Keratinocyte (primary cell): ENCODE data around the gene WDR1. TPM values are rescaled to one million over a fixed set of nuclear protein-coding genes. Genes with fewer than 3 reads are reported as not detected.

Source experiments
- DNase-seq: peaks from one replicate; pipeline ENCODE4 v3.0.0-alpha.2; 2011; ENCODE audit warnings: low read depth, missing footprints, low spot score
- FAIRE-seq: peaks from 2 replicates; lab custom pipeline; 2011; peaks lifted over from hg19 to GRCh38; lab: Jason Lieb, UNC
- H2AFZ ChIP-seq: 2 replicates; pipeline ENCODE4 v1.6.0; 2012; ENCODE audit warnings: low read length, control low read depth, inconsistent platforms; ENCODE audit not compliant: control insufficient read depth
- H3K27ac ChIP-seq: 2 replicates; pipeline ENCODE4 v1.5.1; 2011; ENCODE audit warnings: low read length; ENCODE audit not compliant: control insufficient read depth, insufficient read depth
- H3K27me3 ChIP-seq: 3 replicates; pipeline ENCODE4 v1.6.0; 2011; ENCODE audit warnings: low read length; ENCODE audit not compliant: control insufficient read depth, insufficient read depth; ENCODE audit errors: extremely low read depth
- H3K36me3 ChIP-seq, 2 experiments: 2 replicates in 1 of 2; 3 replicates in 1 of 2; pipeline ENCODE4 v1.5.1; 2011; ENCODE audit warnings: low read length in 2 of 2, mild to moderate bottlenecking in 1 of 2; ENCODE audit not compliant: control insufficient read depth in 2 of 2, insufficient read depth in 2 of 2; ENCODE audit errors: extremely low read depth in 1 of 2
- H3K4me1 ChIP-seq: 3 replicates; pipeline ENCODE4 v1.5.1; 2011; ENCODE audit warnings: low read length; ENCODE audit not compliant: control insufficient read depth, insufficient read depth; ENCODE audit errors: extremely low read depth
- H3K4me2 ChIP-seq: 3 replicates; pipeline ENCODE4 v1.6.0; 2011; ENCODE audit warnings: low read depth, low read length; ENCODE audit not compliant: control insufficient read depth, insufficient read depth; ENCODE audit errors: extremely low read depth
- H3K4me3 ChIP-seq, 3 experiments: fragments of 200-600 bp in 1 of 3; sonication (generic) in 1 of 3; 2 replicates in 2 of 3; 3 replicates in 1 of 3; pipeline ENCODE4 v1.5.1; 2011 to 2016; ENCODE audit warnings: low read length in 3 of 3, mild to moderate bottlenecking in 3 of 3, control low read depth in 2 of 3, inconsistent platforms in 1 of 3, low read depth in 1 of 3, mixed read lengths in 1 of 3, mixed run types in 1 of 3, moderate library complexity in 1 of 3; ENCODE audit not compliant: control insufficient read depth in 2 of 3, insufficient read depth in 2 of 3; ENCODE audit errors: extremely low read depth in 1 of 3
- H3K79me2 ChIP-seq: 2 replicates; pipeline ENCODE4 v1.6.0; 2012; ENCODE audit warnings: low read length; ENCODE audit not compliant: control insufficient read depth, insufficient read depth
- H3K9ac ChIP-seq: 3 replicates; pipeline ENCODE4 v1.6.0; 2011; ENCODE audit warnings: low read length; ENCODE audit not compliant: control insufficient read depth, insufficient read depth; ENCODE audit errors: extremely low read depth
- H3K9me1 ChIP-seq: 3 replicates; pipeline ENCODE4 v1.6.0; 2011; ENCODE audit warnings: low read length; ENCODE audit not compliant: control insufficient read depth, insufficient read depth; ENCODE audit errors: extremely low read depth
- H3K9me3 ChIP-seq: 2 replicates; pipeline ENCODE4 v1.5.1; 2012; ENCODE audit warnings: low read depth, low read length; ENCODE audit not compliant: control insufficient read depth
- H4K20me1 ChIP-seq: 3 replicates; pipeline ENCODE4 v1.6.0; 2011; ENCODE audit warnings: low read length; ENCODE audit not compliant: control insufficient read depth, insufficient read depth; ENCODE audit errors: extremely low read depth
- EZH2 ChIP-seq: IDR thresholded peaks from one replicate; pipeline ENCODE4 v1.6.1; 2012; ENCODE audit warnings: inconsistent platforms, mild to moderate bottlenecking, low read length, moderate library complexity
- dilution Hi-C: fragments of 300-500 bp; cut with MboI; formaldehyde crosslinking; loops from one replicate; pipeline ENCODE4 v1.7.0; 2020; ENCODE audit warnings: low sequenced_read_pairs; ENCODE audit not compliant: extremely low pct_ligation_motif_present
- polyA plus RNA-seq, 5 experiments: library from polyadenylated mRNA; depleted of rRNA in 3 of 5; stranded (reverse) in 3 of 5; stranded (forward) in 1 of 5; unstranded in 1 of 5; fragments of >200 nt; gene quantifications; 1 replicate in 1 of 5; 2 replicates in 3 of 5; 3 replicates in 1 of 5; pipeline versions ENCODE4 v1.2.1 to v1.2.3, GENCODE V29; 2011 to 2012; ENCODE audit warnings: missing spikeins in 2 of 5, low read depth in 1 of 5, low replicate concordance in 1 of 5
- TF ChIP-seq, protein P1 (sequence below), 3 experiments: IDR thresholded peaks in 1 of 3; conservative IDR thresholded peaks in 1 of 3; optimal IDR thresholded peaks in 1 of 3; 2 replicates in 2 of 3; 3 replicates in 1 of 3; pipeline versions ENCODE3 to v1.5.1; 2011; ENCODE audit warnings: low read length in 3 of 3, mild to moderate bottlenecking in 3 of 3, moderate library complexity in 2 of 3, control low read depth in 1 of 3, inconsistent platforms in 1 of 3; ENCODE audit not compliant: insufficient read depth in 2 of 3; ENCODE audit errors: extremely low read depth in 1 of 3

Gene WDR1
- polyA plus RNA-seq, 1 donor (not counting 4 experiments of a cell fraction or from before 2014, with no cell fraction given), result 423 TPM

DNA sequence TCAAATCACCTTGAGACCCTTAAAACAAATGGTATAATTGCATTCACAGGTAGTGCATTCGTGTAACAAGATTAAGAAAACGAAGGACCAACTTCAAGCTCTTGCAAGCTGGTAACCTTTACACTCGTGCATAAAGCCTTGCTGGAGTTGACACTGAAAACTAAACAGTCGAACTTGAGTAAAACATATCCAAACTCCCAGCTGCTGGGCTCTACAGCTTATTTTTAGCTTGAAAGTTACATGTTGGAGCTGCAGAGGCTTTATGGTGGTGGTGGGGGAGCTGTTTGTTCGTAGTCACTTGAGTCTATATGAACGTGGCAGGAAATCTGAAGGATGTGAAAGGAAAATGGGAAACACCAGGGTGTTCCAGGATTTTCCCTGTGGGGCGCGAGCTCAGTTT lies 2.7 kb upstream of the WDR1 start:
- H2AFZ ChIP-seq, result no peak overlapping the region
- H3K36me3 ChIP-seq, result peaks cover 4 to 15% of the 10 kb centered on the region in 2 experiments
- FAIRE-seq, result no peak
- DNase-seq, result no peak
- peaks cover 20% of the 10 kb centered on the region for H3K79me2 ChIP-seq
- no peak for TF ChIP-seq EZH2
- TF ChIP-seq, protein P1, sequence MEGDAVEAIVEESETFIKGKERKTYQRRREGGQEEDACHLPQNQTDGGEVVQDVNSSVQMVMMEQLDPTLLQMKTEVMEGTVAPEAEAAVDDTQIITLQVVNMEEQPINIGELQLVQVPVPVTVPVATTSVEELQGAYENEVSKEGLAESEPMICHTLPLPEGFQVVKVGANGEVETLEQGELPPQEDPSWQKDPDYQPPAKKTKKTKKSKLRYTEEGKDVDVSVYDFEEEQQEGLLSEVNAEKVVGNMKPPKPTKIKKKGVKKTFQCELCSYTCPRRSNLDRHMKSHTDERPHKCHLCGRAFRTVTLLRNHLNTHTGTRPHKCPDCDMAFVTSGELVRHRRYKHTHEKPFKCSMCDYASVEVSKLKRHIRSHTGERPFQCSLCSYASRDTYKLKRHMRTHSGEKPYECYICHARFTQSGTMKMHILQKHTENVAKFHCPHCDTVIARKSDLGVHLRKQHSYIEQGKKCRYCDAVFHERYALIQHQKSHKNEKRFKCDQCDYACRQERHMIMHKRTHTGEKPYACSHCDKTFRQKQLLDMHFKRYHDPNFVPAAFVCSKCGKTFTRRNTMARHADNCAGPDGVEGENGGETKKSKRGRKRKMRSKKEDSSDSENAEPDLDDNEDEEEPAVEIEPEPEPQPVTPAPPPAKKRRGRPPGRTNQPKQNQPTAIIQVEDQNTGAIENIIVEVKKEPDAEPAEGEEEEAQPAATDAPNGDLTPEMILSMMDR (optimal IDR thresholded peaks at IDR 0.05 in 1 of 3, IDR thresholded peaks at IDR 0.05 in 1 of 3, conservative IDR thresholded peaks at IDR 0.05 in 1 of 3; ENCODE audit: extremely low read depth in 1 of 3, insufficient read depth in 2 of 3, low read length in 3 of 3), result no peak
- H3K4me3 ChIP-seq, result no peak overlapping the region
- peaks cover 2% of the 10 kb centered on the region for H3K9me1 ChIP-seq
- H3K27me3 ChIP-seq, result no peaks in the 10 kb centered on the region
- dilution Hi-C loops, result no loop called here
- peaks cover 23% of the 10 kb centered on the region for H3K4me1 ChIP-seq
- no peak overlapping the region for H3K9ac ChIP-seq
- H4K20me1 ChIP-seq, result peaks cover 11% of the 10 kb centered on the region
- H3K27ac ChIP-seq, result no peak overlapping the region
- no peaks in the 10 kb centered on the region for H3K9me3 ChIP-seq
- no peak overlapping the region for H3K4me2 ChIP-seq

DNA sequence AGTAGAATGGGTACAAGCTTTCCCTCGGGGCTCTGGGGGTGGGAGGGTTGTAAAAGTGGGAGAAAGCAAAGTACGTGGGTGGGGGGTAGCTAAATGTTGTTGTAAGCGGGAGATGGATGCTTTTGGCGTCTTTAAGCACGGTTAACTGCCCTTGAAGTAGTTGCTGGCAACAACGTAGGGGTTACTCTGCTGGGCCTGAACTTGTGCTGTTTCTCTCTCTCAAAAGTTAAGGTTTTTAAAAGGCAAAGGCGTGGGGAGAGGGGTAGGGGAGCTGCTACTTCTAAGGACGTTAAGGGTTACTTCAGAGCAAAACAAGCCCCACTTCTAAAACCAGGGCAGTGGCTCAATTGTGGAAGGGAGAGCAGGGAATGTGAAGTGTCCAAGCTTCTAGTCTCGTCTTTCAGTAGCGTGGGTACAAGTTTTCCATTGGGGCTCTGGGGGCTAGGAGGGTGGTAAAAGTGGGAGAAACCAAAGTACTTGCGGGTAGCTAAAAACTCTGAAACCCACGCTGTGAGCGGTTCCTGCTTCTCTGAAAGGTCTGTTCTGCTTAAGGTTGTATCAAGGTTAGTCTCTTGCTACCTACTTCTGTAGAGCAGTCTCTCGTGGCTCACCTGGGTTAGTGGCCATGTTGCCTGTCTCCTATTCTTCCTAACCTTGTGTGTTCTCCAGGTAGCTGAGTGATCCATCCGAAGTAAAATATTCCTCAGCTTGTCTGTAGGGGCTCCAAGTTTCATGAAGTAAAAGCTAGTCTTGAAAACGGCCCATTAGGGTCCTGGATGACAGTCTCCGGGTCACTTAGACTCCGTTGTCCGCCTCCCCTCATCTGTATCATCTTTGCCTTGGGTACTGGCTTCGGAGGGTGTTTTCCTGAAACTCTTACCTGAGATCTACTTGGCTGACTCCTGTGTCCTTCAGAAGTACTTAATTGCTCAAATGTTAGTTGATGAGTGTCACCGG lies 1.7 kb upstream of the WDR1 start:
- H3K9me3 ChIP-seq, result no peaks in the 10 kb centered on the region
- dilution Hi-C loops, result no loop called here
- DNase-seq (no peak), FAIRE-seq (no peak)
- H3K9ac ChIP-seq, result no peak overlapping the region
- peaks cover 11% of the 10 kb centered on the region for H4K20me1 ChIP-seq
- peaks cover 2% of the 10 kb centered on the region for H3K9me1 ChIP-seq
- TF ChIP-seq, protein P1 (optimal IDR thresholded peaks at IDR 0.05 in 1 of 3, IDR thresholded peaks at IDR 0.05 in 1 of 3, conservative IDR thresholded peaks at IDR 0.05 in 1 of 3; ENCODE audit: extremely low read depth in 1 of 3, insufficient read depth in 2 of 3, low read length in 3 of 3), result no peak
- TF ChIP-seq EZH2, result no peak
- no peak overlapping the region for H3K4me3 ChIP-seq
- H3K4me1 ChIP-seq, result peaks cover 27% of the 10 kb centered on the region
- H3K27me3 ChIP-seq, result no peaks in the 10 kb centered on the region
- H2AFZ ChIP-seq, result no peak overlapping the region
- peaks cover 29% of the 10 kb centered on the region for H3K79me2 ChIP-seq
- no peak overlapping the region for H3K27ac ChIP-seq
- H3K4me2 ChIP-seq, result no peak overlapping the region
- H3K36me3 ChIP-seq, result peaks cover 9 to 25% of the 10 kb centered on the region in 2 experiments
